Measurements from ENCODE around the gene HIBCH. TPM values are rescaled to one million over a fixed set of nuclear protein-coding genes. Genes with fewer than 3 reads are reported as not detected.

Gene HIBCH
- total and polyA plus RNA-seq, 9 of the 15 experiments (the other 6 are each of a cell fraction or from before 2014, with no cell fraction given), result 17.0 to 65.4 (median 28.3) TPM

GRCh38 chr2:190319555-190320498, at the start of gene HIBCH (continued):
- TF ChIP-seq TFAP4 (CRISPR knock-in tag; IDR thresholded peaks at IDR 0.05; ENCODE audit: borderline replicate concordance), result peak; percentile 97
- 0 out of 2 replicates have a peak, but pooled peaks have one; percentile 16 for TF ChIP-seq ZFP91 (CRISPR knock-in tag; IDR thresholded peaks at IDR 0.05)
- no peak for TF ChIP-seq POLR3A (IDR thresholded peaks at IDR 0.05; ENCODE audit: borderline replicate concordance, extremely low read depth, insufficient read depth, insufficient read length)
- TF ChIP-seq E2F8 (IDR thresholded peaks at IDR 0.05; ENCODE audit: low read depth, partially characterized antibody), result peak; percentile 83
- no peak for TF ChIP-seq RBBP5 (IDR thresholded peaks at IDR 0.05; ENCODE audit: borderline replicate concordance, insufficient read depth, low read length, poor library complexity, severe bottlenecking)
- TF ChIP-seq NRF1 (conservative IDR thresholded peaks at IDR 0.05 in 1 of 2, IDR thresholded peaks at IDR 0.05 in 1 of 2), result peak; percentile 84 to 87
- peak; percentile 51; the same call in 1 of the 2 replicates for TF ChIP-seq CBX1 (IDR thresholded peaks at IDR 0.05; ENCODE audit: low read depth)
- TF ChIP-seq NUFIP1 (IDR thresholded peaks at IDR 0.05; ENCODE audit: partially characterized antibody), result no peak
- TF ChIP-seq ZBTB7A (IDR thresholded peaks at IDR 0.05; ENCODE audit: borderline replicate concordance, control insufficient read depth, low read depth, low read length), result peak; percentile 18; the same call in 1 of the 2 replicates
- TF ChIP-seq CREB3 (tag; conservative IDR thresholded peaks at IDR 0.05; ENCODE audit: low read depth), result no peak
- TF ChIP-seq FOXO4 (CRISPR knock-in tag; IDR thresholded peaks at IDR 0.05), result no peak
- TF ChIP-seq HIVEP1 (CRISPR knock-in tag; IDR thresholded peaks at IDR 0.05), result no peak
- TF ChIP-seq HDGF (IDR thresholded peaks at IDR 0.05), result peak; percentile 66; the same call in 1 of the 2 replicates

Measured in K562 (cell line).